ENCODE data around the gene VWA3B. TPM values are rescaled to one million over a fixed set of nuclear protein-coding genes. Genes with fewer than 3 reads are reported as not detected.

The VWA3B gene
- total RNA-seq, 4 donors from 2014 or later: 0.30 to 6.1 (median 2.5) TPM; not detected in 1

- no peaks in the 10 kb centered on the region for H3K9me3 ChIP-seq
- H3K36me3 ChIP-seq: no peaks in the 10 kb centered on the region
- TF ChIP-seq POLR2A (IDR thresholded peaks at IDR 0.05) (no peak), CTCF (IDR thresholded peaks at IDR 0.05) (no peak), EP300 (IDR thresholded peaks at IDR 0.05) (no peak)
- H3K27ac ChIP-seq: no peak overlapping the region
- WGBS, 2 donors: 90 to 92% methylated on average over 1 of the region's 1 CpG
- no peak for DNase-seq (ENCODE audit: low spot score in 2 of 2)
- H3K27me3 ChIP-seq: peaks cover 0 to 59% of the 10 kb centered on the region in 2 donors
- H3K4me1 ChIP-seq: peaks cover 0 to 18% (median 0%) of the 10 kb centered on the region in 4 donors
- no peak overlapping the region for H3K4me3 ChIP-seq
These were observed 263.4 kb downstream of the VWA3B start for GRCh38 chr2:98350411-98350810.

- Histone ChIP-seq H3K27ac (no peak overlapping the region), H3K36me3 (no peaks in the 10 kb centered on the region), H3K4me1 (no peaks in the 10 kb centered on the region), H3K27me3 (peaks cover 0 to 7% of the 10 kb centered on the region in 2 donors), H3K4me3 (no peak overlapping the region), H3K9me3 (no peaks in the 10 kb centered on the region)
- no peak for TF ChIP-seq EP300 (IDR thresholded peaks at IDR 0.05)
- TF ChIP-seq CTCF (IDR thresholded peaks at IDR 0.05): no peak
- TF ChIP-seq POLR2A (IDR thresholded peaks at IDR 0.05): no peak
- DNase-seq (ENCODE audit: low spot score in 2 of 2): no peak
- 34 to 40% methylated on average over 3 of the region's 3 CpGs for WGBS, 2 donors
These were observed 268.9 kb downstream of the VWA3B start for GRCh38 chr2:98355881-98356280.

GRCh38 chr2:98356729-98357128 lies 269.8 kb downstream of the VWA3B start:
- DNase-seq (ENCODE audit: low spot score in 2 of 2): no peak
- no peaks in the 10 kb centered on the region for H3K27me3 ChIP-seq
- no peak overlapping the region for H3K27ac ChIP-seq
- no peak for TF ChIP-seq EP300 (IDR thresholded peaks at IDR 0.05)
- no peak for TF ChIP-seq POLR2A (IDR thresholded peaks at IDR 0.05)
- TF ChIP-seq CTCF (IDR thresholded peaks at IDR 0.05): no peak
- H3K4me1 ChIP-seq: no peaks in the 10 kb centered on the region
- H3K4me3 ChIP-seq: no peak overlapping the region
- no peaks in the 10 kb centered on the region for H3K36me3 ChIP-seq
- 86 to 89% methylated on average over 7 of the region's 7 CpGs for WGBS, 2 donors
- H3K9me3 ChIP-seq: no peaks in the 10 kb centered on the region

- no peak for DNase-seq (ENCODE audit: low spot score in 2 of 2)
- Histone ChIP-seq H3K36me3 (no peaks in the 10 kb centered on the region), H3K27me3 (no peaks in the 10 kb centered on the region), H3K4me1 (no peaks in the 10 kb centered on the region), H3K9me3 (no peaks in the 10 kb centered on the region), H3K27ac (no peak overlapping the region), H3K4me3 (no peak overlapping the region)
- WGBS, 2 donors: 82 to 94% methylated on average over 3 of the region's 3 CpGs
- TF ChIP-seq EP300 (IDR thresholded peaks at IDR 0.05) (no peak), POLR2A (IDR thresholded peaks at IDR 0.05) (no peak), CTCF (IDR thresholded peaks at IDR 0.05) (no peak)
These were observed 270.9 kb downstream of the VWA3B start for GRCh38 chr2:98357849-98358248.

- no peak overlapping the region for H3K4me3 ChIP-seq
- H3K27me3 ChIP-seq: no peaks in the 10 kb centered on the region
- DNase-seq (ENCODE audit: low spot score in 2 of 2): no peak
- no peak for TF ChIP-seq POLR2A (IDR thresholded peaks at IDR 0.05)
- TF ChIP-seq CTCF (IDR thresholded peaks at IDR 0.05): no peak
- TF ChIP-seq EP300 (IDR thresholded peaks at IDR 0.05): no peak
- H3K36me3 ChIP-seq: no peaks in the 10 kb centered on the region
- no peaks in the 10 kb centered on the region for H3K9me3 ChIP-seq
- H3K27ac ChIP-seq: no peak overlapping the region
- 89 to 92% methylated on average over 1 of the region's 1 CpG for WGBS, 2 donors
- no peaks in the 10 kb centered on the region for H3K4me1 ChIP-seq
These were observed 273.0 kb downstream of the VWA3B start for GRCh38 chr2:98359986-98360385.

Other genes starting within 250 kb of the VWA3B start
- 10 to 100 TPM; 39.0 to 58.5 (median 41.3) TPM for gene TMEM131, start 91.2 kb upstream of the VWA3B start, total RNA-seq

Measured in tibial nerve (tissue), 4 donors.